ENCODE measurements around the gene RBP3. TPM values are rescaled to one million over a fixed set of nuclear protein-coding genes. Genes with fewer than 3 reads are reported as not detected.

RBP3 gene
- polyA plus RNA-seq, 3 donors = not detected

GRCh38 chr10:47318706-47319105, 29.5 kb upstream of the RBP3 start:
- Histone ChIP-seq H3K4me1 (ENCODE audit: control insufficient read depth in 1 of 2, insufficient read depth in 2 of 2, low read length in 2 of 2) (no peaks in the 10 kb centered on the region), H3K4me2 (replicated peaks; ENCODE audit: extremely low read depth, low read length, poor library complexity, severe bottlenecking) (no peak overlapping the region), H3K27ac (ENCODE audit: low read depth in 1 of 2, low read length in 2 of 2) (no peak overlapping the region), H3K36me3 (replicated peaks in 1 of 2; ENCODE audit: control insufficient read depth in 1 of 2, insufficient read depth in 2 of 2, low read length in 2 of 2) (no peaks in the 10 kb centered on the region), H4K20me1 (ENCODE audit: insufficient read depth, low read length) (no peaks in the 10 kb centered on the region), H2AFZ (ENCODE audit: insufficient read depth, low read depth, low read length, poor library complexity, severe bottlenecking) (peak overlapping the region; percentile 41), H3K9me3 (replicated peaks in 1 of 2; ENCODE audit: control insufficient read depth in 1 of 2, insufficient read depth in 1 of 2, low read length in 2 of 2) (no peaks in the 10 kb centered on the region), H3K27me3 (ENCODE audit: control insufficient read depth in 2 of 2, insufficient read depth in 2 of 2, low read length in 2 of 2) (no peaks in the 10 kb centered on the region), H3K9ac (ENCODE audit: insufficient read depth, low read length, poor library complexity, severe bottlenecking) (no peak overlapping the region), H3K4me3 (replicated peaks in 1 of 3; ENCODE audit: low read depth in 2 of 3, low read length in 3 of 3) (no peak overlapping the region), H3K79me2 (ENCODE audit: insufficient read depth, low read length) (no peaks in the 10 kb centered on the region)
- no peak overlapping the region for H3K27ac Mint-ChIP-seq
- no peak overlapping the region for H3K4me3 Mint-ChIP-seq
- intact Hi-C loops (cut with micrococcal nuclease) = no loop called here
- no peaks in the 10 kb centered on the region for H3K36me3 Mint-ChIP-seq
- TF ChIP-seq CTCF (IDR thresholded peaks at IDR 0.05) = no peak
- H3K9me3 Mint-ChIP-seq = peaks cover 0 to 1% (median 0%) of the 10 kb centered on the region in 7 donors
- H3K4me1 Mint-ChIP-seq = no peaks in the 10 kb centered on the region
- WGBS (ENCODE audit: insufficient coverage) = 93% methylated on average over 3 of the region's 9 CpGs
- H3K27me3 Mint-ChIP-seq (ENCODE audit: low read depth in 3 of 3) = peaks cover 3 to 9% (median 6%) of the 10 kb centered on the region in 3 donors
- no peak for DNase-seq

GRCh38 chr10:47319784-47320183, 28.4 kb upstream of the RBP3 start:
- Histone ChIP-seq H4K20me1 (ENCODE audit: insufficient read depth, low read length) (no peaks in the 10 kb centered on the region), H3K4me3 (replicated peaks in 1 of 3; ENCODE audit: low read depth in 2 of 3, low read length in 3 of 3) (no peak overlapping the region), H3K9me3 (replicated peaks in 1 of 2; ENCODE audit: control insufficient read depth in 1 of 2, insufficient read depth in 1 of 2, low read length in 2 of 2) (no peaks in the 10 kb centered on the region), H3K4me1 (ENCODE audit: control insufficient read depth in 1 of 2, insufficient read depth in 2 of 2, low read length in 2 of 2) (no peaks in the 10 kb centered on the region), H3K27ac (ENCODE audit: low read depth in 1 of 2, low read length in 2 of 2) (no peak overlapping the region), H2AFZ (ENCODE audit: insufficient read depth, low read depth, low read length, poor library complexity, severe bottlenecking) (no peak overlapping the region), H3K36me3 (replicated peaks in 1 of 2; ENCODE audit: control insufficient read depth in 1 of 2, insufficient read depth in 2 of 2, low read length in 2 of 2) (no peaks in the 10 kb centered on the region), H3K27me3 (ENCODE audit: control insufficient read depth in 2 of 2, insufficient read depth in 2 of 2, low read length in 2 of 2) (no peaks in the 10 kb centered on the region), H3K4me2 (replicated peaks; ENCODE audit: extremely low read depth, low read length, poor library complexity, severe bottlenecking) (no peak overlapping the region), H3K9ac (ENCODE audit: insufficient read depth, low read length, poor library complexity, severe bottlenecking) (no peak overlapping the region), H3K79me2 (ENCODE audit: insufficient read depth, low read length) (no peaks in the 10 kb centered on the region)
- Mint-ChIP-seq H3K27me3 (ENCODE audit: low read depth in 3 of 3) (peaks cover 3 to 6% (median 6%) of the 10 kb centered on the region in 3 donors), H3K27ac (no peak overlapping the region), H3K4me1 (no peaks in the 10 kb centered on the region), H3K4me3 (no peak overlapping the region), H3K36me3 (no peaks in the 10 kb centered on the region), H3K9me3 (peaks cover 0 to 1% (median 0%) of the 10 kb centered on the region in 7 donors)
- no peak for TF ChIP-seq CTCF (IDR thresholded peaks at IDR 0.05)
- intact Hi-C loops (cut with micrococcal nuclease) = no loop called here
- WGBS (ENCODE audit: insufficient coverage) = 91% methylated on average over 5 of the region's 8 CpGs
- DNase-seq = no peak
